ENCODE measurements around the gene CASP6.
"Not testable (repeated sequence)": the region's sequence is repeated elsewhere in the genome, so short reads cannot be mapped to it uniquely, and the experiment has no call there.

Gene CASP6

DNA sequence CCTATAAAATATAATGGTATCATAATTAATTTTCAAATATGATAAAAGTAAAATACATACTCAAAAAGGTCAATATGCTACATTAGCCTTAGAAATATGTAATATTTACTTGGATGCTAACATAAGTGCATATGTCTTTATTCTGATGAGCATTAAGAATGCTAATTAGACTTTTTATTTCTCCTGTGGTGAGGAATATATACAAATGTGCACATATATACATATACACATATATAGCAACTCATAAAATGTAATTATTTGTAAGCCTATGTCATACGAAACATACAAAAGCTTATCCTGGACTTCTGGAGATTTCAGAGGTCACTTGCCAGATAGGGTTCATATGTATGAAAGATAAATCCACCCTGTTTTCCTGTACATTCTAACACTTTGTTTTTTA is 15.5 kb upstream of the CASP6 start:
- no peak for FAIRE-seq

DNA sequence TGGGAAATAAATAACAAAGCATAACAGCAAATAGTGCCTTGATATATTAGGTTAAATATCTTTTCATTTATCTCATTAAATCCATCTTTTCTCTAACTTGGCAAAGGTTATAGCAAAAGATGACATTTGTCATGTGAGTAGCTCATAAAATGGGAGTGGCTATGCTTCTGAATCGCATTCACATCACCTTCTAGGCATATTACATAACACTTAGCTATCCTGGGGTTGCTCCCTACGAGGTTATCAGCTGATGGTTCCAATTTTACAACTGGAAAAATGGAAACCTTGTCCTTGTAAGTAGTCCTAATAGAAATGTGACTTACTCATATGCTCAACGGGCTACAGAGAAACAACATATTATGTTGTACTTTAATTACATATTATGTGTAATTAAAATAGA is 10.3 kb upstream of the CASP6 start:
- FAIRE-seq = no peak

GRCh38 chr4:109708990-109709389 is 5.7 kb upstream of the CASP6 start:
- FAIRE-seq = no peak

- no peak for FAIRE-seq
Observed at GRCh38 chr4:109708435-109708834, 5.2 kb upstream of the CASP6 start.

- no peak for FAIRE-seq
Observed at GRCh38 chr4:109703664-109704361, 568 bp upstream of the CASP6 start.

DNA sequence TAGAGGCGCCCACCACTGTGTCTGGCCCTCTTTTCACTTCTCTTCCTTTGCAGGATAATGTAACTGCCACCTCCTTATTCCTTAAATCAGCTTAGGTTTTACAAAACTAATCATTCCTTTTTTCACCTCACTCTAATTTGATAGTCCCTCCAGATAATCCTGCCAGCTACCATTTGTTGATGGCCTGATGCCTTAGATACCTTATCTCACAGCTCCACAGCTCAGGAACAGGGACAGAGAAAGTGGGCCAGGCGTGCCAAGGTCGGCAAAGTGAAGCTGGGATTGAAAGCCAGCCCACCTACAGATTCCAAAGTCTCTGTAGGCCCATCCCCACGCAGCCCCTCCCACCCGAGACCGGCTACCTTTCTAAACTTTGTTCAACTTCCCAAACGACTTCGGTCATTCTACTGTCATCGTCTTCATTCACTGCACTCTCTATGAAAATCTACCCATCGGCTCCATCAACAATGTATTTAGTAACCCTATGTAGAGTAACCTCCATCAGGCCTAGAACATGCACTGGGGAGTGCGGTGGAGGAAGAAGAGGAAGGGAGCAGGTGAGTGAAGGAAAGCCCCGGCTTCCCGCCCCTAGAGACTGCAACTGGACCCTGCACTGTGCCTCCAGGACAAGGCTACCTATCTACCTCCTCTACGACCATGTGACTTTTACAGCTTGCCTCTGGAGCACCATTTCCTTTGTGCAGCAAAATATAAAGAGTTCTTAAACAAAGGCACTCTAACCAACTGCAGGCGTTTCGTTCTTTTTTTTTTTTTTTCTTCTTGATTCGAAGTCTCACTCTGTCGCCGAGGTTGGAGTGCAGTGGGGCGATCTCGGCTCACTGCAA is 1.5 kb downstream of the CASP6 start:
- no peak for FAIRE-seq

GRCh38 chr4:109699553-109700225 is 3.6 kb downstream of the CASP6 start:
- no peak for FAIRE-seq

GRCh38 chr4:109698656-109699055 is 4.6 kb downstream of the CASP6 start:
- no peak for FAIRE-seq

DNA sequence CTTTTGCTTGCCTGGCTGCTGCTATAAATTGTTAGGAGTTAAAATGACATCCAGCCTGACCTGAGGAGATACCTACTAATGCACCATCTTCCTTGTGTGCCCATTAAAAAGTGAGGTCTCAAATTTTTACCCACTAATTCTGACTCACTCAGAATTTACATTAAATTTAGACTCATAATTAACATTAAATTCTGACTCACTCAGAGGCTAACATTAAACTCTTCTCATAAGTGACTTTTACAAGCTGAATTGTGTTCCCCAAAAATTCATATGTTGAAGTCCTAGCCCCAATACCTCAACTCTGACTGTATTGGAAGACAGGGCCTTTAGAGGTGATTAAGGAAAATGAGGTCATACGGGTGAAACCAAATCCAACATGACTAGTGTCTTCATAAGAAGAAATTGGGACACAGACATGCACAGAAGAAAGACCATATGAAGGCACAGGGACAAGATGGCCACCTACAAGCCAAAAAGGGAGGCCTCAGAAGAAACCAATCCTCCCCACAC is 11.8 kb downstream of the CASP6 start:
- no peak for FAIRE-seq

DNA sequence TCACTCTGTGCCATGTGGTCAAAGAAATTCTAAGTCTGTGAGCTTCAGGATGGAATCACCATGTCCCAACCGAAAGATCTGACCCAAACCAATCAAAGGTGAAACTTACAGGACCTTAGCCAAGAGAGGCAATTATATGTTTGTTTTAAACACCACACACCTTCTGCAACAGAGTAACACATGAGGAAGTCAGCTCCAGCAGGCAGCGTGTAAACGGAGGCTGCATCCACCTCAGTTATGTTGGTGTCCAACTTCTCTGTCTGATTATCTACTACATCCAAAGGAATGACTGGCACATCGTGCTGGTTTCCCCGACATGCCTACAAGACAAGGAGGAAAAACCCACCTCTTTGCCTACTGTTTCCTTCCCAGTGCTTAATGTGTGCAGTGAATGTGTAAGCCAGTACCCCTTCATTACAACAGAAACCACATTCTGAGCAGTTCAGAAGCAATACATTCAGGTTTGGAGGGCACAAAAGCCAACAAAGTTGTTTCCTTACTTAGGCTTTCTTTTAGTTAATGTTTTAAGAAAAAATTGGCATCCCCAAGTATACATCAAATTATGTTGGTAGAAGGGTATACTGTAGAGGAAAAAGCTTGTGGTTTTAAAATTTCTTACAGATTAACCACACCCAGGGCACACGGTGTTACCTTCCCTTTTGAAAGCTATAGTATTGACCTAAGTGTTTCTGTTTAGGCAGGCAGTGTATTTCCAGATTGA is 12.4 kb downstream of the CASP6 start:
- FAIRE-seq = no peak

DNA sequence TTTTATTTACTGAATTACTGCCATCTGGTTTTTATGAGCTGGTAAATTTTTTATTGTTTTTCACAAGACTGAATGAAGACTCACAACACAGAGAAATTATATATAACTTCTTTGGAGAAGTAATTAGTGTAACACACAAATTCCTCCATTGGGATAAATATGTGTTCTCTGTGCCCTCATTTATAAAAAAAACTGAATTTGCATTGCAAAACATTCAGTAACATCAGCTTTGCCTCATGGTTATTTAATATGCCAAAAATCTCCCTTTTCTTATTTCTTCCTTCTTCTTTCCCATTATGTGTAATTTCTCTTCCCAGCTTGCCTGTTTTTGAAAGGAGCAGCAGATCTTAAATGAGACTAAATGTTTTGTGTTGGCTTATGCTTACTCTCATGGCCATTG is 18.5 kb downstream of the CASP6 start:
- FAIRE-seq = no peak

GRCh38 chr4:109683621-109684253 is 19.5 kb downstream of the CASP6 start:
- FAIRE-seq = no peak

DNA sequence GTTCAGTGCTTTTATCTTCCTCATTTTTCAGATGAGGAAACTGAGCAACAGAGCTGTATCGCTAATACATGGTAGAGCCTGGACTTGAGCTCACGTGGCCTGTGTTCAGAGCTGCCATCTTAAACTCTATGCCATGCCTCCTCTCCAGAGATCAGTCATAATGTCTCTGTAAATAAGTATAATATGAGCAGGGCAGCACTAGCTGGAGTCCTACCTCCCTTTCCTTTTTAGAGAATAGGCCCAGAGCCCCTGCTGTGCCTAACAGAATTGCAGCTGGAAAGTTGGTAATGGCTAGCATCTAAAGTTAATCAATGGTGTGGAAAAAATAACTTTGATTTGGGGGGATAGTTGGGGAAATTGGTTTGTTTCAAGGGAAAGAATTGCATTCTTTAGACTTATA is 20.4 kb downstream of the CASP6 start:
- no peak for FAIRE-seq

- FAIRE-seq = not testable (repeated sequence)
Observed at GRCh38 chr4:109678925-109679324, 24.3 kb downstream of the CASP6 start.

GRCh38 chr4:109678472-109678871 is 24.8 kb downstream of the CASP6 start:
- FAIRE-seq = not testable (repeated sequence)

GRCh38 chr4:109676886-109677285 is 26.4 kb downstream of the CASP6 start:
- FAIRE-seq = no peak

DNA sequence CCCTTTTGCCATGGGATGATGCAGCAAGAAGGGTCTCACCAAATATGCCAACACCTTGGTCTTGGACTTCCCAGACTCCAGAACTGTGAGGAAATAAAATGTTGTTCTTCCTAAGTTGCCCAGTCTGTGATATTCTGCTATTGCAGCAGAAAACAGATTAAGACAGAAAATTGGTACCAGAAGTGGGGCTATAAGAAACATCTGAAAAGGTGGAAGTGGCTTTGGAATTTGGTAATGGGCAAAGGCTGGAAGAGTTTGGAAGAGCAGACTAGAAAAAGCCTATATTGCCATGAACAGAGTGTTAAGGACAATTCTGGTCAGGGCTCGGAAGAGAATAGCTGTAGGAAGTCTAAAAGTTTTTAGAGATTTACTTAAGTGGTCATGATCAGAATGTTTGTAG is 27.4 kb downstream of the CASP6 start:
- FAIRE-seq = no peak

GRCh38 chr4:109675181-109675580 is 28.1 kb downstream of the CASP6 start:
- FAIRE-seq = no peak

- FAIRE-seq = no peak
Observed at GRCh38 chr4:109673303-109673702, 29.9 kb downstream of the CASP6 start.

DNA sequence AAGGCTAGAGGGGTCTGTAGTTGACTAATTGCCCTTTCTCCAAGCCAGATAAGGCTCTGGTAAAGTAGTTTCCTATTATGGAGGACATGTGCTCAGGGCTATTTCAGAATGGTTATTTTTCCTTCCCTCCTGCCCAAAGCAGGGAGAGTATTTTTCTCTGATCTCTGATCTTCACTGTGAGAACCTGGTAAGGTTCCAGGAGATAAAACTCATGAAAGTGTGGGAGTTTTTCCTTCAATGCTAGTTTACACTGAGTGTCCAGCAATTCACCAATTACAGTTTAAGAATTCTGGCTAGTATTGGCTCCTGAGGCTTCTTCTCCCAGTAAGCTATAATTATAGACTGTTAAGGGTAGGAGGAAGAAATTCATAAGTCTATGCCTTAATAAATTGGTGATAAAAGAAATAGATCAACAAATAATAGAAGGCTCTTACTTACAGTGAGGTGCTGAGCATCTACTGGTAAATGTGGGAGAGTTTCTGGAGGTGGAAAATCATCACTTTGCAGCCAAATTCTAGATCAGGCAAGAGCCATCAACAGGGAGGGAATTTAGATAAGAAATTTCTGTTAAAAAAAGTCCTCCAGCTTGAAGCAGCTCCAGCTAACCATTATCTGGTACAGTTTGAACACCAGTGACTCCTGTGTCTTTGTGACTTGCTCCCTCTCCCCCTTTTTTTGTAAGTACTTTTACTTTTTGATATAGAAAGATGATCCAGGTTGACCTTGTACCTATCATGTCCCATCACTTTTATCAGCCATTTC is 30.9 kb downstream of the CASP6 start:
- FAIRE-seq = no peak

DNA sequence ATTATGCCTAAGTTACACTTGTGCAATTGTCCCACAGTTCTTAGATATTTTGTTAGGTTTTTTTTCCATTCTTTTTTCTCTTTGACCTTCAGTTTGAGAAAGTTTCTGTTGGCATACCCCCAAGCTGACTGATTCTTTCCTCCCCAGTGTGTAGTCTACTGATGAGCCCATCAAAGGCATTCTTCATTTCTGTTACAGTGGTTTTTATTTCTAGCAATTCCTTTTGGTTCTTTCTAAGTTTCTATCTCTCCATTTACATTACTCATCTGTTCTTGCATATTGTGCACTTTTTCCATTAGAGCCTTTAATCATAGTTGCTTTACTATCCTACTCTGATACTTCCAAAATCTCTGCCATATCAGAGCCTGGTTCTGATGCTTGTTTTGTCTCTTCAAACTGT is 31.9 kb downstream of the CASP6 start:
- FAIRE-seq = no peak
